BE2C (cell line): ENCODE results near the gene ELK1.

Source experiments
- DNase-seq: peaks from one replicate; pipeline ENCODE4 v3.0.0-alpha.2; 2020
- H3K27me3 ChIP-seq: fragments of 250-450 bp; sonication (Bioruptor Pico); 2 replicates; pipeline ENCODE4 v1.5.1; 2020; ENCODE audit warnings: mild to moderate bottlenecking
- H3K36me3 ChIP-seq: fragments of 250-450 bp; sonication (Bioruptor Pico); 2 replicates; pipeline ENCODE4 v1.5.1; 2020; ENCODE audit warnings: mild to moderate bottlenecking
- H3K4me1 ChIP-seq: fragments of 250-450 bp; sonication (Bioruptor Pico); 2 replicates; pipeline ENCODE4 v1.5.1; 2020
- H3K4me3 ChIP-seq: 2 replicates; pipeline ENCODE4 v1.5.1; 2011; ENCODE audit warnings: low read depth, low read length
- H3K9me3 ChIP-seq: fragments of 250-450 bp; sonication (Bioruptor Pico); 2 replicates; pipeline ENCODE4 v1.5.1; 2020
- TF ChIP-seq, protein P1 (sequence below): IDR thresholded peaks from 2 replicates; pipeline ENCODE4 v1.5.1; 2012; ENCODE audit warnings: mild to moderate bottlenecking, low read depth, low read length

Gene ELK1

DNA sequence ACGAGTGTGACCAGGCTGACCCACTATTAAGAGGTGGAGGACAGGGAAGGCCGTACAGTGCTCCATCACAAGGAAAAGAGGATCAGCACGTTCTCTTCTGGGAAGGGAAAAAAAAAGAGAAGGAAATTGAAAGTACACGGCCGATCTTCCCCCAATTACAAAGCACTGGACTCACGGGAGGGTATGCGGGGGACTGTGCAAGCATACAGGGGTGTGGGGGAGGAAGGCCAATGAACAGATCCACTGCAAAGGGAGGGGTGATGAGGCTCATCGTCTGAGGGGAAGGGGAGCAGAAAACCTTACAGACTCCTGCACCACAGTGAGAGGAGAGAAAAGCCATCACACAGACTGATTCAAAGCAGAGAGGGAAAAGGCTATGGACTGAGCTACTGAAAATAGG lies 1.1 kb downstream of the ELK1 start:
- no peak for DNase-seq
- Histone ChIP-seq H3K36me3 (0 out of 2 replicates have a peak, but pooled peaks cover 3% of the 10 kb centered on the region), H3K27me3 (no peaks in the 10 kb centered on the region), H3K4me1 (no peaks in the 10 kb centered on the region), H3K4me3 (peak overlapping the region; percentile 72), H3K9me3 (no peaks in the 10 kb centered on the region)
- TF ChIP-seq, protein P1, sequence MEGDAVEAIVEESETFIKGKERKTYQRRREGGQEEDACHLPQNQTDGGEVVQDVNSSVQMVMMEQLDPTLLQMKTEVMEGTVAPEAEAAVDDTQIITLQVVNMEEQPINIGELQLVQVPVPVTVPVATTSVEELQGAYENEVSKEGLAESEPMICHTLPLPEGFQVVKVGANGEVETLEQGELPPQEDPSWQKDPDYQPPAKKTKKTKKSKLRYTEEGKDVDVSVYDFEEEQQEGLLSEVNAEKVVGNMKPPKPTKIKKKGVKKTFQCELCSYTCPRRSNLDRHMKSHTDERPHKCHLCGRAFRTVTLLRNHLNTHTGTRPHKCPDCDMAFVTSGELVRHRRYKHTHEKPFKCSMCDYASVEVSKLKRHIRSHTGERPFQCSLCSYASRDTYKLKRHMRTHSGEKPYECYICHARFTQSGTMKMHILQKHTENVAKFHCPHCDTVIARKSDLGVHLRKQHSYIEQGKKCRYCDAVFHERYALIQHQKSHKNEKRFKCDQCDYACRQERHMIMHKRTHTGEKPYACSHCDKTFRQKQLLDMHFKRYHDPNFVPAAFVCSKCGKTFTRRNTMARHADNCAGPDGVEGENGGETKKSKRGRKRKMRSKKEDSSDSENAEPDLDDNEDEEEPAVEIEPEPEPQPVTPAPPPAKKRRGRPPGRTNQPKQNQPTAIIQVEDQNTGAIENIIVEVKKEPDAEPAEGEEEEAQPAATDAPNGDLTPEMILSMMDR = no peak

DNA sequence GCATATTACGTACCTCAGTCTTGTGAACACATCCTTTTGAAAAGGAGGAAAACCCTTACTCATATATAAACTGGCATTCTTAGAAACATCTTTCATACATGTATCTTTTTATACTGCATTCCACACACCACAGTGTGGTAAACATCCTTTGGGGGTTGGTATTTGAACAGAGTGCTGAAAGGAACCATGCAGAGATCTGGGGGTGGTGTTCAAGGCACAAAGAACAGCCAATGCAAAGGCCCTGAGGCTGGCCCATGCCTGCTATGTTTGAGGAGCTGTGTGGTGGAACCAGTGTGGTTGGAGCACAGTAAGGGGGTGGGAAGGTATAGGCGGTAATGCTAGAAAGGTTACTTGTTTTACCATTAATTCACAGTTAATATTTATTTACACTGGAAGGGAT lies 2.0 kb downstream of the ELK1 start:
- Histone ChIP-seq H3K4me3 (no peak overlapping the region), H3K4me1 (no peaks in the 10 kb centered on the region), H3K27me3 (no peaks in the 10 kb centered on the region), H3K9me3 (no peaks in the 10 kb centered on the region), H3K36me3 (no peaks in the 10 kb centered on the region)
- TF ChIP-seq, protein P1 = no peak
- DNase-seq = no peak

- TF ChIP-seq, protein P1 = no peak
- no peak for DNase-seq
- Histone ChIP-seq H3K9me3 (no peaks in the 10 kb centered on the region), H3K4me1 (no peaks in the 10 kb centered on the region), H3K36me3 (no peaks in the 10 kb centered on the region), H3K27me3 (no peaks in the 10 kb centered on the region), H3K4me3 (no peak overlapping the region)
These were observed 3.7 kb downstream of the ELK1 start for GRCh38 chrX:47646636-47647035.

DNA sequence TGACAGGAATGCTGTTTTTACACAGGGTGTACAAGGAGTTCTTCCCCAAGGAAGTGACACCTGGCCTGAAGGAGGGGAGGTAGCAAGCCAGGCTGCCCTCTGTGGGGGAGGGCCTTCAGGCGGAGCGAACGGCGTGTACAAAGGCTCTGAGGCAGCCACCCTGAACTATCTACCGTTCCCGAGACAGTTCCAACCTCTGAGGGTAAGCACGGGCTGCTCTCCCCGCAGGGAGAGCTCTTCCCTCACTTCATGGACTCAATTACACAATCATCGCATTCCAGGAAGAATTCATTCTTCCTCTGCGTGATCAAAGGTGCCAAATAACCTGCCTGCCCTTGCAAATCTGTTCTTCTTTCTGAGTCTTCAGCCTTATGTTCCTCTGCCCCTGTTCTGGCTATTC lies 4.8 kb downstream of the ELK1 start:
- no peaks in the 10 kb centered on the region; the same call in none of the 2 replicates for H3K36me3 ChIP-seq
- no peaks in the 10 kb centered on the region for H3K9me3 ChIP-seq
- TF ChIP-seq, protein P1 = no peak
- H3K4me1 ChIP-seq = no peaks in the 10 kb centered on the region
- H3K4me3 ChIP-seq = no peak overlapping the region
- DNase-seq = no peak
- no peaks in the 10 kb centered on the region for H3K27me3 ChIP-seq

DNA sequence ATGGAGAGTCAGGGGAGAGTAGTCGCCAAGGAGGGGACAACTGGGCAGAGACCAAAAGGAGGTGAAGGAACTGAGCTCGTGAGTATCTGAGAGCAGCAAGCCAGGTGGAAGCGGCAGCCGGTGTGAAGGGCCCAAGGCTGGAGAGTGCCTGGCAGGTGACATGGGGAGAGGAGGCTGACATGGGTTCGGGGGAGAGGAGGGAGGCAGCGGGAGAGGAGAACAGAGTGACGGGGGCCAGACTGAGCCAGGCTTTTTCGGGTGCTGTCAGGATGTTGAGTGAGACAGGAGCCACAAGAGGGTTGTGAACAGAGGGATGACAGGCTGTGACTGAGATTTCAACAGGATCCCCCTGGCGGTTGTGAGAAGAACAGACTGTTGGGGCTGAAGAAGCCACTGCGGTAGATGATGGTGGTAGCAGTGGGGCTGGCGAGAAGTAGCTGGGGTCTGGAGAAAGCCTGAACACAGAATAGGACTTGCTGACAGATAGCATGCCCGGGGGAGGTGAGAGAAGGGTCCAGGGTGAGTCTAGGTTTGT lies 5.7 kb downstream of the ELK1 start:
- no peaks in the 10 kb centered on the region for H3K9me3 ChIP-seq
- peak; percentile 45 for DNase-seq
- H3K36me3 ChIP-seq = peaks cover 8% of the 10 kb centered on the region
- no peaks in the 10 kb centered on the region for H3K27me3 ChIP-seq
- H3K4me1 ChIP-seq = no peaks in the 10 kb centered on the region
- no peak overlapping the region for H3K4me3 ChIP-seq
- TF ChIP-seq, protein P1 = peak; percentile 70

DNA sequence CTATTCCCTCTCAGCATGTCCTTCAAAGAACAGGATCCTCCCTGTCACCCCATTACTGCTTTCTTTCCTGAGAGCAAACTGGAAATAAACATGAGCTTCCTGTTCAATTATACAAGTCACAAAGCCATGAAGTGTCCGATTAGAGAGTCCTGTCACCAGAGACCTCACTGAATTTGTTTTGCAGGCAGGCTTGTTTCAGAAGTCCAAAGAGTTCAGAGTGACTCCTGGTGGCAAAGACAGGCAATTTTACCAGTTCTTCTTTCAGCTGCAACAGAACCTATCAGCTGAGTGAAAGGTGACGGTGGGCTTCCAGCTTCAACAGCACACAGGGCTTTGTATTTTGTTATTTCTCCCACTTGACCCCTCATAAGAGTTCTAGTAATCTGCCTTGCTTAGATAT lies 6.4 kb downstream of the ELK1 start:
- Histone ChIP-seq H3K36me3 (peaks cover 11% of the 10 kb centered on the region), H3K27me3 (no peaks in the 10 kb centered on the region), H3K9me3 (no peaks in the 10 kb centered on the region), H3K4me1 (no peaks in the 10 kb centered on the region), H3K4me3 (no peak overlapping the region)
- TF ChIP-seq, protein P1 = peak; percentile 45
- no peak for DNase-seq
